Right hindlimb (tissue), 1 donor: ENCODE results near the gene ARSG.
A peak's percentile ranks its signal among the peaks of the same experiment; 100 is the strongest.
"Not testable (repeated sequence)": the region's sequence is repeated elsewhere in the genome, so short reads cannot be mapped to it uniquely, and the experiment has no call there.

Experiments
- DNase-seq: peaks from one replicate; pipeline ENCODE4 v3.0.0-alpha.2; 2018

Gene ARSG

GRCh38 chr17:68290955-68291835 lies at the start of gene ARSG, which contains the start of gene SLC16A6:
Gene ARSG, plus strand, starts transcription at chr17:68291495. Its CDS starts 15,999 bp downstream, at chr17:68307494.
Gene SLC16A6, minus strand, starts transcription at chr17:68291127. Its CDS starts 12,807 bp downstream, at chr17:68278320.
- DNase-seq, result peak; percentile 82

- no peak for DNase-seq
These were observed 44.8 kb upstream of the ARSG start for GRCh38 chr17:68246271-68247028.

- DNase-seq, result peak; percentile 97
These were observed 43.7 kb upstream of the ARSG start, which contains the start of gene AMZ2 for GRCh38 chr17:68247445-68248198. Gene AMZ2, plus strand, starts transcription at chr17:68248043. Its CDS starts 2,145 bp downstream, at chr17:68250188.

GRCh38 chr17:68248199-68248825 lies 43.0 kb upstream of the ARSG start:
- no peak for DNase-seq

- DNase-seq, result no peak
These were observed 42.4 kb upstream of the ARSG start for GRCh38 chr17:68248891-68249290.

GRCh38 chr17:68249354-68249765 lies 41.9 kb upstream of the ARSG start:
- DNase-seq, result no peak

GRCh38 chr17:68253426-68253825 lies 37.9 kb upstream of the ARSG start:
- DNase-seq, result not testable (repeated sequence)

- DNase-seq, result no peak
These were observed 36.1 kb upstream of the ARSG start for GRCh38 chr17:68255151-68255550.

- no peak for DNase-seq
These were observed 35.4 kb upstream of the ARSG start for GRCh38 chr17:68255731-68256538.

GRCh38 chr17:68256701-68257100 lies 34.6 kb upstream of the ARSG start:
- DNase-seq, result not testable (repeated sequence)

GRCh38 chr17:68257934-68258333 lies 33.4 kb upstream of the ARSG start:
- DNase-seq, result no peak

GRCh38 chr17:68258890-68259647 lies 32.2 kb upstream of the ARSG start:
- DNase-seq, result peak; percentile 68

GRCh38 chr17:68259648-68259951 lies 31.7 kb upstream of the ARSG start:
- not testable (repeated sequence) for DNase-seq

GRCh38 chr17:68260051-68260762 lies 31.1 kb upstream of the ARSG start:
- no peak for DNase-seq

- DNase-seq, result not testable (repeated sequence)
These were observed 28.8 kb upstream of the ARSG start for GRCh38 chr17:68262467-68262866.

- DNase-seq, result not testable (repeated sequence)
These were observed 28.1 kb upstream of the ARSG start for GRCh38 chr17:68263101-68263681.

- not testable (repeated sequence) for DNase-seq
These were observed 25.5 kb upstream of the ARSG start for GRCh38 chr17:68265833-68266232.

GRCh38 chr17:68273722-68274121 lies 17.6 kb upstream of the ARSG start:
- no peak for DNase-seq

- not testable (repeated sequence) for DNase-seq
These were observed 15.0 kb upstream of the ARSG start for GRCh38 chr17:68276339-68276738.

- no peak for DNase-seq
These were observed 13.5 kb upstream of the ARSG start for GRCh38 chr17:68277807-68278206.
